ENCODE data around the gene KCNMB1. TPM values are rescaled to one million over a fixed set of nuclear protein-coding genes. Genes with fewer than 3 reads are reported as not detected.

The KCNMB1 gene
- polyA plus RNA-seq, 1 donor (not counting 4 experiments of a cell fraction or from before 2014, with no cell fraction given) = not detected

- TF ChIP-seq EZH2 (IDR thresholded peaks at IDR 0.05; ENCODE audit: low read length) = no peak
- TF ChIP-seq, protein P1, sequence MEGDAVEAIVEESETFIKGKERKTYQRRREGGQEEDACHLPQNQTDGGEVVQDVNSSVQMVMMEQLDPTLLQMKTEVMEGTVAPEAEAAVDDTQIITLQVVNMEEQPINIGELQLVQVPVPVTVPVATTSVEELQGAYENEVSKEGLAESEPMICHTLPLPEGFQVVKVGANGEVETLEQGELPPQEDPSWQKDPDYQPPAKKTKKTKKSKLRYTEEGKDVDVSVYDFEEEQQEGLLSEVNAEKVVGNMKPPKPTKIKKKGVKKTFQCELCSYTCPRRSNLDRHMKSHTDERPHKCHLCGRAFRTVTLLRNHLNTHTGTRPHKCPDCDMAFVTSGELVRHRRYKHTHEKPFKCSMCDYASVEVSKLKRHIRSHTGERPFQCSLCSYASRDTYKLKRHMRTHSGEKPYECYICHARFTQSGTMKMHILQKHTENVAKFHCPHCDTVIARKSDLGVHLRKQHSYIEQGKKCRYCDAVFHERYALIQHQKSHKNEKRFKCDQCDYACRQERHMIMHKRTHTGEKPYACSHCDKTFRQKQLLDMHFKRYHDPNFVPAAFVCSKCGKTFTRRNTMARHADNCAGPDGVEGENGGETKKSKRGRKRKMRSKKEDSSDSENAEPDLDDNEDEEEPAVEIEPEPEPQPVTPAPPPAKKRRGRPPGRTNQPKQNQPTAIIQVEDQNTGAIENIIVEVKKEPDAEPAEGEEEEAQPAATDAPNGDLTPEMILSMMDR (optimal IDR thresholded peaks at IDR 0.05 in 1 of 3, IDR thresholded peaks at IDR 0.05 in 1 of 3, conservative IDR thresholded peaks at IDR 0.05 in 1 of 3; ENCODE audit: extremely low read depth in 1 of 3, insufficient read depth in 2 of 3, low read length in 3 of 3) = no peak
- Histone ChIP-seq H3K9ac (ENCODE audit: control insufficient read depth, extremely low read depth, insufficient read depth, low read length) (no peak overlapping the region), H3K9me1 (ENCODE audit: control insufficient read depth, extremely low read depth, insufficient read depth, low read length) (no peaks in the 10 kb centered on the region), H3K4me2 (ENCODE audit: control insufficient read depth, extremely low read depth, insufficient read depth, low read depth, low read length) (no peak overlapping the region), H3K4me3 (ENCODE audit: control insufficient read depth in 2 of 3, extremely low read depth in 1 of 3, insufficient read depth in 2 of 3, low read depth in 1 of 3, low read length in 3 of 3) (no peak overlapping the region), H2AFZ (ENCODE audit: control insufficient read depth, low read length) (no peak overlapping the region), H3K9me3 (ENCODE audit: control insufficient read depth, low read depth, low read length) (no peaks in the 10 kb centered on the region), H3K79me2 (ENCODE audit: control insufficient read depth, insufficient read depth, low read length) (no peaks in the 10 kb centered on the region), H3K4me1 (ENCODE audit: control insufficient read depth, extremely low read depth, insufficient read depth, low read length) (no peaks in the 10 kb centered on the region), H3K36me3 (ENCODE audit: control insufficient read depth in 2 of 2, extremely low read depth in 1 of 2, insufficient read depth in 2 of 2, low read length in 2 of 2) (no peaks in the 10 kb centered on the region), H3K27me3 (ENCODE audit: control insufficient read depth, extremely low read depth, insufficient read depth, low read length) (no peaks in the 10 kb centered on the region), H4K20me1 (ENCODE audit: control insufficient read depth, extremely low read depth, insufficient read depth, low read length) (no peaks in the 10 kb centered on the region), H3K27ac (ENCODE audit: control insufficient read depth, insufficient read depth, low read length) (no peak overlapping the region)
- FAIRE-seq = no peak
- no peak for DNase-seq (ENCODE audit: low read depth, low spot score)
- dilution Hi-C loops (cut with MboI; ENCODE audit: extremely low pct_ligation_motif_present, low sequenced_read_pairs) = no loop called here
Observed at GRCh38 chr5:170408877-170409660, 19.9 kb upstream of the KCNMB1 start.

DNA sequence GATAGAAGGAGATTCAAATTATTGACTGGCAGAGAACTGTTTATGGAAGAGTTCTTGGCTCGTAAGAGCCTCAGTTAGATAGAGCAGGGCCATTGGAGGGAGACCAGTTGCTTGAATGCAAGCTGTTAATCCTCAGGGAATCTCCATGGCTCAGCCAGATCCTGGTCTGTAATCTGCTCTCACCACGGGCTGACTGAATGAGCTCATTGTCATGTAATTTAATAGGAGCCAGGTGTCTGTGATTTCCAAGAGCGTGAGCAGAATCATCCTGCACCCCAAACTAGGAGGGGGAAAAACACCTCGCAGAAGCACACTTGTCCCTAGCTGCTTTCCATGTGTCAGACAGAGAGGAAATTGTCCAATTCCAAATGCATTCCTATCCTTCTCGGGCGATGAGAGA lies 19.1 kb upstream of the KCNMB1 start:
- TF ChIP-seq, protein P1 (optimal IDR thresholded peaks at IDR 0.05 in 1 of 3, IDR thresholded peaks at IDR 0.05 in 1 of 3, conservative IDR thresholded peaks at IDR 0.05 in 1 of 3; ENCODE audit: extremely low read depth in 1 of 3, insufficient read depth in 2 of 3, low read length in 3 of 3) = no peak
- TF ChIP-seq EZH2 (IDR thresholded peaks at IDR 0.05; ENCODE audit: low read length) = no peak
- Histone ChIP-seq H3K4me2 (ENCODE audit: control insufficient read depth, extremely low read depth, insufficient read depth, low read depth, low read length) (no peak overlapping the region), H2AFZ (ENCODE audit: control insufficient read depth, low read length) (no peak overlapping the region), H3K9me3 (ENCODE audit: control insufficient read depth, low read depth, low read length) (no peaks in the 10 kb centered on the region), H3K4me3 (ENCODE audit: control insufficient read depth in 2 of 3, extremely low read depth in 1 of 3, insufficient read depth in 2 of 3, low read depth in 1 of 3, low read length in 3 of 3) (no peak overlapping the region), H3K9me1 (ENCODE audit: control insufficient read depth, extremely low read depth, insufficient read depth, low read length) (no peaks in the 10 kb centered on the region), H3K4me1 (ENCODE audit: control insufficient read depth, extremely low read depth, insufficient read depth, low read length) (no peaks in the 10 kb centered on the region), H4K20me1 (ENCODE audit: control insufficient read depth, extremely low read depth, insufficient read depth, low read length) (no peaks in the 10 kb centered on the region), H3K27me3 (ENCODE audit: control insufficient read depth, extremely low read depth, insufficient read depth, low read length) (no peaks in the 10 kb centered on the region), H3K9ac (ENCODE audit: control insufficient read depth, extremely low read depth, insufficient read depth, low read length) (no peak overlapping the region), H3K36me3 (ENCODE audit: control insufficient read depth in 2 of 2, extremely low read depth in 1 of 2, insufficient read depth in 2 of 2, low read length in 2 of 2) (no peaks in the 10 kb centered on the region), H3K79me2 (ENCODE audit: control insufficient read depth, insufficient read depth, low read length) (no peaks in the 10 kb centered on the region), H3K27ac (ENCODE audit: control insufficient read depth, insufficient read depth, low read length) (no peak overlapping the region)
- dilution Hi-C loops (cut with MboI; ENCODE audit: extremely low pct_ligation_motif_present, low sequenced_read_pairs) = no loop called here
- FAIRE-seq (no peak), DNase-seq (ENCODE audit: low read depth, low spot score) (no peak)
